ENCODE measurements around the gene NHLH2.

GRCh38 chr1:115802416-115802815, 38.5 kb downstream of the NHLH2 start:
- TF ChIP-seq CTCF (tag by site-specific recombination; IDR thresholded peaks at IDR 0.05) = no peak
- TF ChIP-seq REPIN1 (tag by site-specific recombination; IDR thresholded peaks at IDR 0.05; ENCODE audit: low read depth) = no peak
- no peak for TF ChIP-seq ZNF121 (tag by site-specific recombination; IDR thresholded peaks at IDR 0.05)
- TF ChIP-seq PRDM1 (tag by site-specific recombination; IDR thresholded peaks at IDR 0.05) = no peak
- no peak for TF ChIP-seq ZNF792 (tag by site-specific recombination; IDR thresholded peaks at IDR 0.05)
- TF ChIP-seq SP7 (tag by site-specific recombination; IDR thresholded peaks at IDR 0.05) = no peak
- no peak for TF ChIP-seq ZNF140 (tag by site-specific recombination; IDR thresholded peaks at IDR 0.05)
- TF ChIP-seq ZNF274 (IDR thresholded peaks at IDR 0.05; ENCODE audit: low read length) = no peak
- TF ChIP-seq ZNF274 (tag by site-specific recombination; IDR thresholded peaks at IDR 0.05; ENCODE audit: borderline replicate concordance) = no peak
- TF ChIP-seq ZNF157 (tag by site-specific recombination; IDR thresholded peaks at IDR 0.05) = no peak
- no peak for TF ChIP-seq ZNF10 (tag by site-specific recombination; IDR thresholded peaks at IDR 0.05)
- TF ChIP-seq KLF10 (tag by site-specific recombination; IDR thresholded peaks at IDR 0.05) = no peak
- no peak for TF ChIP-seq REST (tag by site-specific recombination; IDR thresholded peaks at IDR 0.05)
- TF ChIP-seq HOXC10 (CRISPR knock-in tag; IDR thresholded peaks at IDR 0.05) = no peak

Measured in HEK293 (cell line).